ENCODE results near the gene TENM3.
A peak's percentile ranks its signal among the peaks of the same experiment; 100 is the strongest.

TENM3 gene

DNA sequence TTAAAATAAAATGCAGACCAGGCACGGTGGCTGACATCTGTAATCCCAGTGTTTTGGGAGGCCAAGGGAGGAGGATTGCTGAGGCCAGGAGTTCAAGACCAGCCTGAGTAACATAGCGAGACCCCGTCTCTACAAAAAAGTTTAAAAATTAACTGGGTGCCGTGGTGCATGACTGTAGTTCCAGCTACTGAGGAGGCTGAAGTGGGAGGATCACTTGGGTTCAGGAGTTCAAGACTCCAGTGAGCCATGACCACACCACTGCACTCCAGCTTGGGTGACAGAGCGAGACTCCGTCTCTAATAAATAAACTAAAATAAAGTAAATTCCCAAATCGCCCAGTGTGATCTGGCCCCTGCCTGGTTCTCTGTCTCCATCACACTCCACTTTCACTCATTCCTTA is 43.7 kb downstream of the TENM3 start:
- no peak overlapping the region for H3K4me3 Mint-ChIP-seq
- peak overlapping the region; percentile 68 for H3K27ac Mint-ChIP-seq
- peaks cover 34% of the 10 kb centered on the region for H3K4me1 Mint-ChIP-seq
- DNase-seq = no peak
- H3K27me3 Mint-ChIP-seq (ENCODE audit: low read depth, poor library complexity) = peaks cover 3% of the 10 kb centered on the region
- TF ChIP-seq, protein P1, sequence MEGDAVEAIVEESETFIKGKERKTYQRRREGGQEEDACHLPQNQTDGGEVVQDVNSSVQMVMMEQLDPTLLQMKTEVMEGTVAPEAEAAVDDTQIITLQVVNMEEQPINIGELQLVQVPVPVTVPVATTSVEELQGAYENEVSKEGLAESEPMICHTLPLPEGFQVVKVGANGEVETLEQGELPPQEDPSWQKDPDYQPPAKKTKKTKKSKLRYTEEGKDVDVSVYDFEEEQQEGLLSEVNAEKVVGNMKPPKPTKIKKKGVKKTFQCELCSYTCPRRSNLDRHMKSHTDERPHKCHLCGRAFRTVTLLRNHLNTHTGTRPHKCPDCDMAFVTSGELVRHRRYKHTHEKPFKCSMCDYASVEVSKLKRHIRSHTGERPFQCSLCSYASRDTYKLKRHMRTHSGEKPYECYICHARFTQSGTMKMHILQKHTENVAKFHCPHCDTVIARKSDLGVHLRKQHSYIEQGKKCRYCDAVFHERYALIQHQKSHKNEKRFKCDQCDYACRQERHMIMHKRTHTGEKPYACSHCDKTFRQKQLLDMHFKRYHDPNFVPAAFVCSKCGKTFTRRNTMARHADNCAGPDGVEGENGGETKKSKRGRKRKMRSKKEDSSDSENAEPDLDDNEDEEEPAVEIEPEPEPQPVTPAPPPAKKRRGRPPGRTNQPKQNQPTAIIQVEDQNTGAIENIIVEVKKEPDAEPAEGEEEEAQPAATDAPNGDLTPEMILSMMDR (IDR thresholded peaks at IDR 0.05) = no peak
- H3K9me3 Mint-ChIP-seq = peaks cover 4% of the 10 kb centered on the region
- H3K36me3 Mint-ChIP-seq (ENCODE audit: low read depth) = peaks cover 40% of the 10 kb centered on the region

DNA sequence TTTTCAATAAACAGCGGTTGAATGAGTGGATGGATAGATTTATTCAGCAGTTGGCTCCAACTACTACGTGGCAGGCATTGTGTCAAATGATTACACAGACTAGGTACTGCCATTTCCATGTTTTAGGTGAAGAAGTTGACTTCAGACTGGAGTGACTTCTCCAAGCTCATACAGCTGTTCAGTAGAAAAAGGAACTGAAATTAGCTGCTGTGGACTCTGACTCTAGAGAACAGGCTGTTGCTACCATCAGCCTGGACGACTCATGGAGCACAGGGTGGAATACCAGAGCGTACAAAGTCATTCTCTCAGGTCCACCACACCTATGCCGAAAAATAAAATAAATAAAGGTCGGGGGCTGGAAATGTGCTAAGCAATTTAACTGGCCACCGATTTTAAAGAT is 45.3 kb downstream of the TENM3 start:
- no peak overlapping the region for H3K4me3 Mint-ChIP-seq
- peaks cover 4% of the 10 kb centered on the region for H3K27me3 Mint-ChIP-seq (ENCODE audit: low read depth, poor library complexity)
- peaks cover 4% of the 10 kb centered on the region for H3K9me3 Mint-ChIP-seq
- TF ChIP-seq, protein P1 (IDR thresholded peaks at IDR 0.05) = no peak
- peaks cover 45% of the 10 kb centered on the region for H3K4me1 Mint-ChIP-seq
- no peak for DNase-seq
- peaks cover 29% of the 10 kb centered on the region for H3K36me3 Mint-ChIP-seq (ENCODE audit: low read depth)
- H3K27ac Mint-ChIP-seq = no peak overlapping the region

DNA sequence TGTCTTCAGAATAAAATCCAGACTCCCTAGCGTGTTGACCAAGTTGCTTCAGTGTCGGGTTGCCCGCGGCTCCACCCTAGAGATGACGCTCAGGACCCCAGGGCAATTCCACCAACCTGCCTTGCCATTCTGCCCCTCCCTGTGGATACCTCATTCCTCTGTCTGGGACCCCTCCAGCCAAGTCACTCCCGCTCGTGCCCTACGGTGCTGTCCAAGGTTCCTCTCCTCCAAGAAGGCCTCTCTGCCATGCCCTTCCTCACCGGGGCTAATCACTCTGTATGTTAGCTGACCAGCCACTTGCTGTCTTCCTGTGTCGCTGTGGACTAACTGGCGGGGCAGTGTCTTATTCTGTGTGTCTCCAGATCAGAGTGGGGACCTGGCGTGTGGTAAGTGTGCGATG is 46.6 kb downstream of the TENM3 start:
- Mint-ChIP-seq H3K27ac (no peak overlapping the region), H3K4me1 (peaks cover 40% of the 10 kb centered on the region), H3K9me3 (peaks cover 4% of the 10 kb centered on the region), H3K36me3 (ENCODE audit: low read depth) (peaks cover 36% of the 10 kb centered on the region), H3K4me3 (no peak overlapping the region), H3K27me3 (ENCODE audit: low read depth, poor library complexity) (peaks cover 9% of the 10 kb centered on the region)
- no peak for DNase-seq
- TF ChIP-seq, protein P1 (IDR thresholded peaks at IDR 0.05) = no peak

DNA sequence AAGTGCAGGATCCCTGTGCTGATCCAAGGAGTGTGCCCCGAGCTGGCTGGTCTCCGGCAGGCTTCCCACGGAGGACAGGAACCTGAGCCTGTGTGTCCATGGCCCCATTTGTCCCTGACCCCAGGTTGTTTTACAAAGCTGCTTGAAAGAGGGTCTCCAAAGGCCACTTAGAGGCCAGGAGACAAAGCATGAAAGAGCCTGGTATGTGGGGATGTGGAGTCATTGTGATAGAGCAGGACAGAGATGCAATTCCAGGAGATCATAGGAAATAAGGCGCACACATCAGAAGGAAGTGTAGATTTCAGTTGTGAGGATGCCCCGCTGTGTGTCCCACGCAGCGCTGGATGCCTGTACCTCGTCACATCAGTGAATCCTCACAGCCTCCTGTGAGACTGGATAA is 48.0 kb downstream of the TENM3 start:
- TF ChIP-seq, protein P1 (IDR thresholded peaks at IDR 0.05) = no peak
- Mint-ChIP-seq H3K27me3 (ENCODE audit: low read depth, poor library complexity) (peaks cover 9% of the 10 kb centered on the region), H3K9me3 (peaks cover 4% of the 10 kb centered on the region), H3K4me3 (no peak overlapping the region), H3K4me1 (peaks cover 38% of the 10 kb centered on the region), H3K27ac (no peak overlapping the region), H3K36me3 (ENCODE audit: low read depth) (peaks cover 29% of the 10 kb centered on the region)
- no peak for DNase-seq

DNA sequence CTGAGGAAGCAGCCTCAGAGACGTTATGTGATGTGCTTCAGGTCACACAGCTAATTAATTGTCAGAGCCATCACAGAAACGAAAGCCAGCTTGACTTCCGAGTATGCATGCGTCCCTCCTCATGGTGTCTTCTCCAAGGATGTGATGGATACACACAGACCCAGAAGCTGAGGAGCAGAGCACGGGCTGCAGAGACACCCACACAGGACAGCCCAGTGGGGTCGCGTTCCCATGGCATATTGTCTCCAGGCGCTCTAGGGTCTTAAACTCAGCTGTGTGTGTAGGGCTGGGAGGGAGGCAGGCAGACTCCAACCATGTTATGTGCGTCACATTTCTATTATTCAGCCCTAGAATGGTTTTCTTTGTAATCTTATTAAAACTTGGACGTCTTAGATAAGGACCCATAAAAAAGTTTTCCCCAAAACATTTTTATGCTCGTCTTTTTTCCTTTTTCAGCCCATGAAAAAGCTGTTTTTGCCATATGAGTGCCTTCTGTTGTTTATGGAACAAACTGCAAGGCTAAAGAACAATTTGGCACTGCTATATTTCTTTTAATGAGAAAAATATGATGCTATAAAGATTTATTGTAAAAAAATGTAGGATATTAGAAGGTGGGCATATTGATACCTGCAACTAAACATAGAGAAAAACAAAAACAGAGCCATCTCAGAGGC is 48.5 kb downstream of the TENM3 start:
- Mint-ChIP-seq H3K9me3 (peaks cover 4% of the 10 kb centered on the region), H3K27ac (peak overlapping the region; percentile 51), H3K4me1 (peaks cover 38% of the 10 kb centered on the region), H3K4me3 (no peak overlapping the region), H3K36me3 (ENCODE audit: low read depth) (peaks cover 24% of the 10 kb centered on the region), H3K27me3 (ENCODE audit: low read depth, poor library complexity) (peaks cover 9% of the 10 kb centered on the region)
- TF ChIP-seq, protein P1 (IDR thresholded peaks at IDR 0.05) = no peak
- no peak for DNase-seq

DNA sequence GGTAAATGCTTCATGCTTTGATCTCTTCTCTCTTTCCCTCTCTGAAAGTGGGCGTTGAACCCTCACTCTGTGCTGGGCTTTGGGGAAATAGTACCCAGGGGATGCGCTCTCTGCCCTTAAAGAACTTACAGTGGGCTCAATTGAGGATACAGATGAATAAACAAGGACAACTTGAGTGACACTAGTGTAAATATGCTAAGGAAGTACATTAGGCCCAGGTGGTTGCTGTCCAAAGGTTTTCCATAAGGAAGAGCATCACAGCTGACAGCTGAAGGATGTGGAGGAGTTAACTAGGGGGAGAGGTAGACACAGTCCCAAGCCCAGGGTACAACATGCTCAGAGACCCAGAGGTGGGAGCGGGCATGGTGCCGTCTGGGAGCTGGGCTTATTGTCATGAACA is 49.4 kb downstream of the TENM3 start:
- TF ChIP-seq, protein P1 (IDR thresholded peaks at IDR 0.05) = no peak
- Mint-ChIP-seq H3K27me3 (ENCODE audit: low read depth, poor library complexity) (peaks cover 8% of the 10 kb centered on the region), H3K4me3 (no peak overlapping the region), H3K27ac (no peak overlapping the region), H3K4me1 (peaks cover 45% of the 10 kb centered on the region), H3K9me3 (peaks cover 4% of the 10 kb centered on the region), H3K36me3 (ENCODE audit: low read depth) (peaks cover 17% of the 10 kb centered on the region)
- DNase-seq = no peak
